ENCODE measurements around the gene CDH20. TPM values are rescaled to one million over a fixed set of nuclear protein-coding genes. Genes with fewer than 3 reads are reported as not detected.

Gene CDH20
- total RNA-seq, 1 donor from 2014 or later = not detected

DNA sequence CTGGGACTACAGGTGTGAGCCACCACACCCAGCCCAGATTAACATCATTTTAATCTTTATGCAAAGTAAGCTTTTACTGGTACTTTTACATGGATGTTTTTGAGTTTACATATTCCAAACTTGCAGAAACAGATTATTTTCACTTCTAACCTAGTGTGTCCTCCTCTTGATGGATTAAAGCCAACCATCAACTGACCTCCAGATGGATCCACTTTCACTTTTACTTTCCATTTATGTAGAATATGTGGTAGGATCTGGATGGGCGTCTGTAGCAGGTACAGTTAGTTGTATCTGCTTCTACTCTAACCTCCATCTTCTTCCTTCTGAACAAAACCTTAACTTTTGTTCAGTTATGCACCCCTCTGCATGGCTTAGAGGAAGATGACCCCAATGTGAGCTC, 264.1 kb downstream of the CDH20 start:
- no peak overlapping the region for H3K4me3 Mint-ChIP-seq (ENCODE audit: unreplicated experiment)
- H3K27ac Mint-ChIP-seq (ENCODE audit: unreplicated experiment) = no peak overlapping the region
- H3K36me3 Mint-ChIP-seq (ENCODE audit: low read depth) = peaks cover 3% of the 10 kb centered on the region
- no peaks in the 10 kb centered on the region for H3K27me3 Mint-ChIP-seq (ENCODE audit: low read depth)
- TF ChIP-seq CTCF (IDR thresholded peaks at IDR 0.05) = no peak
- peaks cover 44% of the 10 kb centered on the region for H3K4me1 Mint-ChIP-seq (ENCODE audit: low read depth)
- DNase-seq (ENCODE audit: low spot score) = no peak
- H3K9me3 Mint-ChIP-seq (ENCODE audit: low read depth) = peaks cover 2% of the 10 kb centered on the region

DNA sequence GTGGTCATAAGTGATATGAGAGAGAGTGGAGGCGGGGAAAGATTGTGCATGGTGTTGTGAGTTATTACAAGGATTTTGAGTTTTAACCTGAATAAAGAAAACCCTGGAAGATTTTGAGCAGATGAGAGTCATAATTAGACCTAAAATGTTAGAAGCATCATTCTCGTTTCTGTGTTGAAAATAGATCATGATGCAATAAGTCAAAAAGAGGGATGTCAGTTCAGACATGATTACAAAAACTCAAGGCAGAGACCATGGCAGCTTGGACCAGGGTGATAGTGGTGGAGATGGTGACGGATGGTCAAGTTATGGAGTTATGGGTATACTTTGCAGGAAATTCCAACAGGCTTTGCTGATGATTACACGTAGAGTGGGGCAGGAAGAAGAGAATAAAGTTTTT, 267.2 kb downstream of the CDH20 start:
- Mint-ChIP-seq H3K4me3 (ENCODE audit: unreplicated experiment) (no peak overlapping the region), H3K27ac (ENCODE audit: unreplicated experiment) (no peak overlapping the region), H3K9me3 (ENCODE audit: low read depth) (peaks cover 3% of the 10 kb centered on the region), H3K4me1 (ENCODE audit: low read depth) (peaks cover 73% of the 10 kb centered on the region), H3K27me3 (ENCODE audit: low read depth) (no peaks in the 10 kb centered on the region), H3K36me3 (ENCODE audit: low read depth) (no peaks in the 10 kb centered on the region)
- DNase-seq (ENCODE audit: low spot score) = no peak
- TF ChIP-seq CTCF (IDR thresholded peaks at IDR 0.05) = no peak

DNA sequence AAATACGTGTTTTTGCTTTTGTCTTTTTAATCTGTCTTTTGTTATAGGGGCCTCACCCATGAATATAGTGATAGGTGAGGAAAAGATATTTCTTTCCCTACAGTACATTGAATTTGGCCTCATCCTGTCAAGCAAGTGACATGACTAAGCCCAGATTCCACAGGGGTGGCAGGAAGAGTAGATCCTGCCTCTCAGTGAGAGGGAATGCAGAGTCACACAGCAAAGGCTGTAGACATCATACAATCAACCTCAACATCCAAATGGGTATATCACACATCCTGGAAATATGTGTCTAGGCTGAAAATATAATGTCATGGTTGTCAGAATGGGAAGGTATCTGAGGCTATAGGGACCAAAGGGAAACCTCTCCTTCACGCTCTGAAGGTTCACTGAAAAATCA, 269.6 kb downstream of the CDH20 start:
- H3K36me3 Mint-ChIP-seq (ENCODE audit: low read depth) = no peaks in the 10 kb centered on the region

More for the DNA sequence above, 269.6 kb downstream of the CDH20 start:
- H3K4me1 Mint-ChIP-seq (ENCODE audit: low read depth) = peaks cover 78% of the 10 kb centered on the region
- peaks cover 3% of the 10 kb centered on the region for H3K9me3 Mint-ChIP-seq (ENCODE audit: low read depth)
- H3K4me3 Mint-ChIP-seq (ENCODE audit: unreplicated experiment) = no peak overlapping the region
- no peaks in the 10 kb centered on the region for H3K27me3 Mint-ChIP-seq (ENCODE audit: low read depth)
- no peak for TF ChIP-seq CTCF (IDR thresholded peaks at IDR 0.05)
- no peak for DNase-seq (ENCODE audit: low spot score)
- H3K27ac Mint-ChIP-seq (ENCODE audit: unreplicated experiment) = no peak overlapping the region

All from chondrocyte (in vitro differentiated cells).